ENCODE measurements around the gene PALS2.
A peak's percentile ranks its signal among the peaks of the same experiment; 100 is the strongest.

Gene PALS2

DNA sequence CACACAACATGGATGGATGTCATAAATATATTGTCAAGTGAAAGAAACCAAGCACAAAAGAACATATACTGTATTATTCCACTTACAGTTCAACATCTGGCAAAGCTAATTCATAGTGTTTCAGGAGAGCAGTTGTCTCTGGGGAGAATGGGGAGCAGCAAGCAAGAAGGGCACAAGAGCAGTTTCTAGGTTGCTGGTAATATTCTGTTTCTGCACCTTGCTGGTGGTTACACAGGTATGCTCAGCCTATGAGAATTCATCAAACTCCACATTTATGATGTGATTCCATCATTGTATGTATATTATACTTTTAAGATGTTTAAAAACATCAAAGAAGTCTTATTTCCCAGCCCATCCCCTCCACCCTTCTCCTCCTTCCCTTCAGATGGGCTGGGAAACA is 18.1 kb upstream of the PALS2 start:
- H3K27ac ChIP-seq, result no peak overlapping the region
- TF ChIP-seq, protein P1, sequence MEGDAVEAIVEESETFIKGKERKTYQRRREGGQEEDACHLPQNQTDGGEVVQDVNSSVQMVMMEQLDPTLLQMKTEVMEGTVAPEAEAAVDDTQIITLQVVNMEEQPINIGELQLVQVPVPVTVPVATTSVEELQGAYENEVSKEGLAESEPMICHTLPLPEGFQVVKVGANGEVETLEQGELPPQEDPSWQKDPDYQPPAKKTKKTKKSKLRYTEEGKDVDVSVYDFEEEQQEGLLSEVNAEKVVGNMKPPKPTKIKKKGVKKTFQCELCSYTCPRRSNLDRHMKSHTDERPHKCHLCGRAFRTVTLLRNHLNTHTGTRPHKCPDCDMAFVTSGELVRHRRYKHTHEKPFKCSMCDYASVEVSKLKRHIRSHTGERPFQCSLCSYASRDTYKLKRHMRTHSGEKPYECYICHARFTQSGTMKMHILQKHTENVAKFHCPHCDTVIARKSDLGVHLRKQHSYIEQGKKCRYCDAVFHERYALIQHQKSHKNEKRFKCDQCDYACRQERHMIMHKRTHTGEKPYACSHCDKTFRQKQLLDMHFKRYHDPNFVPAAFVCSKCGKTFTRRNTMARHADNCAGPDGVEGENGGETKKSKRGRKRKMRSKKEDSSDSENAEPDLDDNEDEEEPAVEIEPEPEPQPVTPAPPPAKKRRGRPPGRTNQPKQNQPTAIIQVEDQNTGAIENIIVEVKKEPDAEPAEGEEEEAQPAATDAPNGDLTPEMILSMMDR (conservative IDR thresholded peaks at IDR 0.05), result no peak

DNA sequence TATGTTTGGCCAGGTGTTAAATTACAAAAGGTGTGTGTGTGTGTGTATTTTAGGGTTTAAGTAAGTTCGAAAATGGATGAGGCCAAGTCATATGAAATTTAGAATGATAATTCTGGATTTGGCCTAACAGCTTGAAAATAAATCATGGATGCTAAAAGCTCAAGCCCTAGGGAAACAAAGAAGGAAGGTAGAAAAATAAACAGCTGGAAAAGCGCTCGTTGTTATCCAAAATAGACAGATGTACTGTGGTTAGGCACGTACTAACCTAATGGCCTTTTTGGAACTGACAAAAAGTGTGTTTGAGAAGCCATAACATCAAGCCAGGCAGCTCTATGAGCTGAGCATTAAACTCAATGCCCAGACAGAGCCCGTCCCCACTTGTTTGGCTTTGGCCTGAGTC is 17.5 kb upstream of the PALS2 start:
- no peak overlapping the region for H3K27ac ChIP-seq
- TF ChIP-seq, protein P1 (conservative IDR thresholded peaks at IDR 0.05), result no peak

DNA sequence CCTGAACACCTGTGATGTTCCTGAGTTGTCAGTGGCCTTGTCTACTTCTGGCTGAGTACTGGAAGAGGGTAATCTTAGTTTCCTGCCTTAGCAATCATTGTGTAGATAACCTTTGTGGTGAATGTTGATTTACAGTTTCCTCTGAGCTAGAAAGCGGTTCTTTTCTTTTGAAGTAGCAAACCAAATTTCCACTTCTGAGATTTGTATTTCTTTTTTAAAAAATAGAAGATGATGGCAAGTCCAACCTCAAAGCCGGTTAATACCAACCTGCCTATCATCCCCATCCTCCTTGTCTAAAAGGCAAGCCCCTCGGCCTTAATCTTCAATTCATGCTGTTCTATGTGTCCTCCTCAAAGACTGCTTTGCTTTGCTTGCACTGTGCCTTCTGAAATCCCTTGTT is 12.5 kb upstream of the PALS2 start:
- TF ChIP-seq, protein P1 (conservative IDR thresholded peaks at IDR 0.05), result no peak
- no peak overlapping the region for H3K27ac ChIP-seq

DNA sequence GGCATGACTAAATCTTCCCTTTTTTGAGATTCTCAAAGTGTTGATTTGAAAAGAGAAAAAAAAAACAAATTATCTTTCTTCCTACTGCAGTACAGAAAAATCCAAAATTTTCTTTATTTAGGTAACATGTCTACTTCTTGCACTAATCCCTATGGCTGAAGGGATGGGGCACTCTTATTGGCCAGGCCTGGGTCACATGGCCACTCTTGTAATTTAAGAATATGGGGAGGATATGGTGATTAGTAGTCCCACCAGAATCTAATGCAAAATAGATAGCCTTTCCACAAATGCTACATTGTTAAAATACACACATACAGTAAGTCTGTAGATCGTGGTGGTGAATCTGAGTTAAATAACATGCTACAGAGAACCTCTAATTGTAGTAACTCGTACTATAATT is 7.0 kb upstream of the PALS2 start:
- TF ChIP-seq, protein P1 (conservative IDR thresholded peaks at IDR 0.05), result no peak
- no peak overlapping the region for H3K27ac ChIP-seq

DNA sequence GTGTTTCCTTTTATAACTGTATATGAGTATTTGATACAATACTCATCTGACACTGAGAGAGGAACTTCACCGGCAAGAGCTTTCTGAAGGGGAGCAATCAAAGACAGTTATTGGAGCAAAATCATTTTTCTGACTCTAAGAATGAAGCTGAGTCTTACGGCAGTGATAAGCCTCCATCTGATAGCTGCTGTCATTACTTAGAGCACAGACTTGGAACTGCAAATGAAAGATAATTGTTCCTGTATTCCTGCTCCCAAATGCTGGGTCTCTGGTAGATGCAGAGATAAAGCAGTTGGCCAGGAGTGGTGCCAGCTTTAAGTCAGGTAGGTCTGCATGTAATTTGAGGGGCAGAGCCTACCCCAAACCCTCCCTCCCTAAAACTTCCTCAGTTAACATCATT is 2.3 kb upstream of the PALS2 start:
- TF ChIP-seq, protein P1 (conservative IDR thresholded peaks at IDR 0.05), result no peak
- peak overlapping the region; percentile 94 for H3K27ac ChIP-seq

DNA sequence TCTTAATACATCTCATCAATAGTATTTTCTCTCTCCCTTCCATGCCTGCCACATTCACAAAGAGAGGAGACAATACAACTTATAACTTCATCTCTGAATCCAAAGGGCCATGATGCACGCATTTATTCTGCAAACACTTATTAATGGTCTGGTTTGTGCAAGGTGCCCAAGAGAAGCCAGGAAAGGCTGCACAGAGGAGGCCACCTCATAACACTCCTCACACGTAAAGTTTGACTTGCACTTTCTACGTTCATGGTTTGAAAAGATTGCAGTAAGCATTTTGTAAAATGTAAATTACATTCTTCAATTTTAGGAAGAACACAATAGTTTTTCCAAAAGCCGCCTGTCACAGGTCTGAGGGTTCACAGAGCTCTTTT is 1.2 kb upstream of the PALS2 start:
- TF ChIP-seq, protein P1 (conservative IDR thresholded peaks at IDR 0.05), result no peak
- H3K27ac ChIP-seq, result peak overlapping the region; percentile 94

DNA sequence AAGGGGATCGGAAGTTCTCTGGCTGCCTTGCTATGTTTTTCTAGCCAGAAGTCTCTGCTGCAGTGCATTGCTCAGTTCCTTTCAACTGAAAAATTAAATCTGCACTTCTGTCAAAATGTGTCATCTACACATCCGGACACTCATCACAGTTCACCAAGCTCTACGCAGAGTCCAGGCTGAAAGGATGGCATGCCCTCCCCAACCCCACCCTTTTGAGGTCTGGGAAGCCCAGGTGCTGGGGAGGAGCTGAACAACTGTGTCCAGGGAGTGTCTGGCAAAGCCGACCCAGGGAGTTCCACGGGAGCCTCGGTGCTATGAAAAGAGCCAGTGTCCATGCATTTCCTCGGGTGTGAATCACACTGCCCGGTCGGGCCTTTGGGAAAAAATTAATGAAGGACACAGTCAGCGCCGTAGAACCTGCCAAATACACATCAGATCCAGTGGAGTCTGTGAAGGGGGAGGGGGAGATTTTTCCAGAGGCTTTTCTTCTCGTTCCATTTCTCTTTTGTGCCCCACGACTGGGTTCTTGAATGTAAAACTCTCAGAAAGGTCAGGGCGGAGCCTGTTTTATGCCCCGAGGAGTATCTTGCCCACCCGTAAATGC is 757 bp upstream of the PALS2 start:
- TF ChIP-seq, protein P1 (conservative IDR thresholded peaks at IDR 0.05), result no peak
- peak overlapping the region; percentile 94 for H3K27ac ChIP-seq
